Psoas muscle (tissue), 8 donors: ENCODE results near the gene C20orf144. TPM values are rescaled to one million over a fixed set of nuclear protein-coding genes. Genes with fewer than 3 reads are reported as not detected.
A peak's percentile ranks its signal among the peaks of the same experiment; 100 is the strongest.

Experiments
- ATAC-seq, 4 donors: fragments of 200-7000 bp; cut with Tn5 transposase; one replicate each; pipeline ENCODE4 v1.9.1; 2020; ENCODE audit warnings: moderate library complexity in 3 of 4, mild to moderate bottlenecking in 2 of 4
- DNase-seq, 2 donors: peaks; one replicate each; pipeline ENCODE4 v3.0.0-alpha.2; 2020
- H3K27ac ChIP-seq: fragments of 200-600 bp; one replicate; pipeline ENCODE4 v1.8.0; 2022
- H3K27me3 ChIP-seq, 3 donors: fragments of 200-600 bp in 1 of 3; one replicate each; pipeline versions ENCODE4 v1.6.1 to v1.8.0; 2013 to 2022; ENCODE audit warnings: low read length in 2 of 3, mild to moderate bottlenecking in 2 of 3, moderate library complexity in 1 of 3; ENCODE audit not compliant: insufficient read depth in 3 of 3
- H3K36me3 ChIP-seq, 2 donors: fragments of 200-600 bp in 1 of 2; one replicate each; pipeline versions ENCODE4 v1.6.1 to v1.8.0; 2013 to 2022; ENCODE audit warnings: low read depth in 1 of 2, mild to moderate bottlenecking in 1 of 2, moderate library complexity in 1 of 2; ENCODE audit not compliant: insufficient read depth in 1 of 2
- H3K4me1 ChIP-seq: fragments of 200-600 bp; one replicate; pipeline ENCODE4 v1.8.0; 2022
- H3K4me3 ChIP-seq: fragments of 200-600 bp; one replicate; pipeline ENCODE4 v1.8.0; 2022; ENCODE audit warnings: mild to moderate bottlenecking
- H3K9me3 ChIP-seq: fragments of 200-600 bp; one replicate; pipeline ENCODE4 v1.8.0; 2022
- WGBS, 3 donors: extraction: QIAGEN DNeasy Blood & Tissue Kit; methylation state at CpG; one replicate each; pipeline versions ENCODE4 v1.1.6 to v1.1.7; 2013; 5-methylcytosine and 5-hydroxymethylcytosine counted together
- intact Hi-C, 2 donors: fragments of 100-400 bp; cut with DNase I; formaldehyde crosslinking; loops; one replicate each; pipeline versions ENCODE4 v1.11.0 to v1.14.2; 2022
- polyA plus RNA-seq, 3 donors: library from polyadenylated mRNA; stranded (reverse); fragments of 200-250 nt; gene quantifications; one replicate each; pipeline ENCODE4 v1.2.3, GENCODE V29; 2013
- total RNA-seq, 4 donors: library from RNA; stranded (reverse); fragmentation: NEBNext Ultra II Directional in 2 of 4; extraction: Animal tissue kit (Norgen Biotek cat#: 25700) in 2 of 4; gene quantifications; one replicate each; pipeline versions ENCODE4 v1.2.1 to v1.2.4, GENCODE V29; 2021 to 2023
- TF ChIP-seq, protein P1 (sequence below): fragments of 200-600 bp; IDR thresholded peaks from one replicate; pipeline ENCODE4 v1.8.0; 2022; ENCODE audit warnings: antibody characterized with exemption
- donor health status: healthy with polysubstance abuse.
- donor health status: DM: no; HTN: no; CAD: no; lungs with moderate emphysema.
- donor health status: Bipolar disorder and iron deficiency.
- donor health status: healthy.
- donor health status: DM: yes; HTN: yes; CAD: no.
- donor health status: DM: no; HTN: no; CAD: no.
- donor health status: DM: no; HTN: no; CAD: no.
- donor health status: DM: yes; HTN: yes; CAD: no.

Gene C20orf144
- total and polyA plus RNA-seq, 7 donors = 0.05 to 0.08 TPM; not detected in 5

DNA sequence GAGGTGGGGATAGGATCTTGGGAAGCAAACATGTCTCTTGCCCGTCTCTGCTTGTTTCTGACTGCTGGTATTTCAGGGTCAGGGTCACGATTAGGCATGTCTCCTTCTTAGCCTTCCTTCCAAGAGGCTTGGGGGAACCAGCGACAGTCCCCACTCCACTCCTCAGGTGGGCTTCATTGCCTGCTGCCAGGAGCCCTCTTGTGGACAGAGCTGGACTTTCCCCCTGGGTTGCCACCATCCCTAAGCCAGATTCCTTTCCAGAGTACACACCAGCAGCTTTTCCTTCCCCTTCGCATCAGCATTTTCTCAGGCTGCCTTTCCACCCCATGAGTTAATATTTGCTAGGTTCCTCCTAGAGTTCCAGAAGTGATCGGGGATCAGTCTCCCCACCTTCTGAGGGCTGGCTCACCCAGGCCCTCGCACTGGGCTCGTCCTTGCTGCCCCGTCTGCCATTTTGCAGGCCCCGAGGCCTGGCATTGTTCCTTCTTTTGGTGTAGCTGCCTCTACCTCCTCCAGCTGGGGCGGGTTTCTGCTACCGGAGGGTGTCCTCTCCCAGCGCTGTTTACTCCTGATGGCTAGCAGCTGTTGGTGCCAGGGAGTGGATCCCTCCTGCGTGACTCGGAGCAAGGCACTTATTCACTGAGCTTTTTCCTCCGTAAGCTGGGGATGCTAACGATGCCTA is 8.8 kb upstream of the C20orf144 start:
- peak overlapping the region; percentile 15 for H3K4me3 ChIP-seq
- DNase-seq = no peak
- TF ChIP-seq, protein P1, sequence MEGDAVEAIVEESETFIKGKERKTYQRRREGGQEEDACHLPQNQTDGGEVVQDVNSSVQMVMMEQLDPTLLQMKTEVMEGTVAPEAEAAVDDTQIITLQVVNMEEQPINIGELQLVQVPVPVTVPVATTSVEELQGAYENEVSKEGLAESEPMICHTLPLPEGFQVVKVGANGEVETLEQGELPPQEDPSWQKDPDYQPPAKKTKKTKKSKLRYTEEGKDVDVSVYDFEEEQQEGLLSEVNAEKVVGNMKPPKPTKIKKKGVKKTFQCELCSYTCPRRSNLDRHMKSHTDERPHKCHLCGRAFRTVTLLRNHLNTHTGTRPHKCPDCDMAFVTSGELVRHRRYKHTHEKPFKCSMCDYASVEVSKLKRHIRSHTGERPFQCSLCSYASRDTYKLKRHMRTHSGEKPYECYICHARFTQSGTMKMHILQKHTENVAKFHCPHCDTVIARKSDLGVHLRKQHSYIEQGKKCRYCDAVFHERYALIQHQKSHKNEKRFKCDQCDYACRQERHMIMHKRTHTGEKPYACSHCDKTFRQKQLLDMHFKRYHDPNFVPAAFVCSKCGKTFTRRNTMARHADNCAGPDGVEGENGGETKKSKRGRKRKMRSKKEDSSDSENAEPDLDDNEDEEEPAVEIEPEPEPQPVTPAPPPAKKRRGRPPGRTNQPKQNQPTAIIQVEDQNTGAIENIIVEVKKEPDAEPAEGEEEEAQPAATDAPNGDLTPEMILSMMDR = peak; percentile 68
- intact Hi-C loops = loop anchor here (5.0 kb wide), 2 partner anchors 191 to 196 kb away; no protein-coding TSS in a partner anchor
- peaks cover 0 to 29% of the 10 kb centered on the region in 2 donors for H3K36me3 ChIP-seq
- ATAC-seq = peak; percentile 51 to 73 (median 62)
- 27 to 40% (median 28%) methylated on average over 16 of the region's 16 CpGs for WGBS, 3 donors
- H3K4me1 ChIP-seq = peaks cover 21% of the 10 kb centered on the region
- H3K9me3 ChIP-seq = no peaks in the 10 kb centered on the region
- no peak overlapping the region for H3K27ac ChIP-seq
- no peaks in the 10 kb centered on the region for H3K27me3 ChIP-seq

GRCh38 chr20:33653900-33654596 is 8.1 kb upstream of the C20orf144 start:
- H3K36me3 ChIP-seq = peaks cover 0 to 36% of the 10 kb centered on the region in 2 donors
- intact Hi-C loops = loop anchor here (5.0 kb wide), 2 partner anchors 192 to 197 kb away; no protein-coding TSS in a partner anchor
- H3K27ac ChIP-seq = no peak overlapping the region
- no peaks in the 10 kb centered on the region for H3K9me3 ChIP-seq
- TF ChIP-seq, protein P1 = no peak
- ATAC-seq (peak; percentile 6 to 35 (median 18)), DNase-seq (no peak)
- H3K27me3 ChIP-seq = no peaks in the 10 kb centered on the region
- WGBS, 3 donors = 48 to 73% (median 57%) methylated on average over 11 of the region's 11 CpGs
- H3K4me3 ChIP-seq = no peak overlapping the region
- peaks cover 14% of the 10 kb centered on the region for H3K4me1 ChIP-seq

DNA sequence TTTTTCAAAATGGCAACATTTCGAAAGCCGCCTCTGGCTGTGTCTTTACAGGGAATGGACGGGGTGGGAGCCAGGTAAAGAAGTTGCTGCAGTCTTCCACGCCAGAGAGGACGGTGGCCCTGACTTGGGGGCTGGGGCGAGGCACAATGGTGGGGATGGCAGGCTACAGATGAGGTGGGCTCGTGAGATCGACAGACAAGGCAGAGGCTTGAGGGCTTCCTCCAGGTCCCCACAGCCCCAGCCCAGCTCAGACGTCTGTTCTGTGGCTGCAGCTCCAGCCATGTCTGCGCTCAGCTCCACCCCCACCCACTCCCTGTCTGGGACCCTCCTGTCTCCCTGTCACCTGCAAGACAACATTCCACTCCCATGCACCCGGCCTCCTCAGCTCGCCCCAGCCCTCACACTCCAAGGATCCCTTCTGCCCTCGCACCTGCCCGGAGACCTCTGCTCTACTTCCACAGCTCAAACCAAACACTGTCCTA is 7.4 kb upstream of the C20orf144 start:
- intact Hi-C loops = loop anchor here (5.0 kb wide), 2 partner anchors 192 to 197 kb away; no protein-coding TSS in a partner anchor
- Histone ChIP-seq H3K36me3 (peaks cover 0 to 42% of the 10 kb centered on the region in 2 donors), H3K4me1 (peaks cover 7% of the 10 kb centered on the region), H3K9me3 (no peaks in the 10 kb centered on the region), H3K4me3 (no peak overlapping the region), H3K27ac (no peak overlapping the region), H3K27me3 (no peaks in the 10 kb centered on the region)
- ATAC-seq (no peak), DNase-seq (no peak)
- TF ChIP-seq, protein P1 = no peak
- 69 to 87% (median 73%) methylated on average over 12 to 14 of the region's 14 CpGs for WGBS, 3 donors

DNA sequence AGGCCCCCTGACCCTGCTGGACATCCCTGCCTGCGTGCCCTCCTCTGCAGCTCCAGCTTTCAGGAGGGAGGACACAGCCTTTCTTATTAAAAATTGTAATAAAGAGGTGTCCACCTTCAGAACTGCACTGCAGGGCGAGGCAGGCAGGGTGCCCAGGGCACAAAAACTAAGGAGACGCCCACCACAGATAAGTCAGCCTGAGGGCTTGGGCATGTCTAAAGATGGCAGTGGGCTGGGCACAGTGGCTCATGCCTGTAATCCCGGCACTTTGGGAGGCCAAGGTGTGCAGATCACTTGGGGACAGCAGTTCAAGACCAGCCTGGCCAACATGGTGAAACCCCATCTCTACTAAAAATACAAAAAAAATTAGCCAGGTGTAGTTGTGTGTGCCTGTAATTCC is 7.0 kb upstream of the C20orf144 start:
- peaks cover 0 to 47% of the 10 kb centered on the region in 2 donors for H3K36me3 ChIP-seq
- no peaks in the 10 kb centered on the region for H3K27me3 ChIP-seq
- no peaks in the 10 kb centered on the region for H3K9me3 ChIP-seq
- peaks cover 4% of the 10 kb centered on the region for H3K4me1 ChIP-seq
- no peak overlapping the region for H3K27ac ChIP-seq
- H3K4me3 ChIP-seq = no peak overlapping the region
- ATAC-seq = no peak
- WGBS, 3 donors = 73 to 81% (median 74%) methylated on average over 4 of the region's 4 CpGs
- DNase-seq = no peak
- intact Hi-C loops = no loop called here
- TF ChIP-seq, protein P1 = no peak
